C4-2B (cell line): Measurements from ENCODE around the gene NECAB2.

Experiments
- H3K27ac ChIP-seq: fragments of 450-650 bp; 2 replicates; pipeline ENCODE4 v1.5.1; 2017
- CTCF ChIP-seq: fragments of 450-650 bp; conservative IDR thresholded peaks from 2 replicates; pipeline ENCODE4 v1.5.1; 2017; ENCODE audit warnings: mild to moderate bottlenecking
- ZFX ChIP-seq: fragments of 450-650 bp; IDR thresholded peaks from 2 replicates; pipeline ENCODE4 v1.6.1; 2017

Gene NECAB2

DNA sequence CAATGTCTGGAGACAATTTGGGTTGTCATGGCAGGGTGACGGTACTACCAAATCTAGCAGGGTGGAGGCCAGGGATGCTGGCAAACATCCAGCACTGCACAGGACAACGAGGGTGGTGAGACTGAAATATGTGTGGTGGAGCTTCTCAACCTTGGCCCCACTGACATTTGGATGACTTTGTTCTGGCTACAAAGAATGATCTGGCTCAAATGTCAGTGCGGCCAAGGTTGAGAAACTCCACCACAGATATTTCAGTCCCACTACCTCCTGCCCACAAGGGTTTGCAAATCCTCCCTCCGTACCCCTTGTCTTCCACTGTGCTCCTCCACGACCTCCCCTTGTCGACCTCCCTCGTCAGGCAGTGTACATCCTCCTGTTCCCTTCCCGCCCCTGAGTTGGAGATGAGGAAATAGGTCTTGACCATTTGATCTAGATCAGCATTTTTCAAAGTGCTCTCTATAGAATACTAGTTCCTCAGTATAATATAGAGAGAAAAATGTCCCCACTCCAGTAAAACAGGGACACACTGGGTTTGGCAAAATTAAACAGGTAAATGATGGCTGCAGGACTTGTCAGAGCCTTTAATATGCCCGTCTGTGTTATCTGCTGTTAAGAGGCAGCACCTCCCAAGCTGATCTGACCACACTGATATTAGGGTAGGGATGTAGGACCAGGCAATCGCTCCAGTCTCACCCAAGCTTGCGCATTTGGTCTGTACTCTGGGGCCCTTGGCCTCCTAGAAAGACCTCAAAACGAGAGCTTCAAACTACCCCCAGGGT is 8.2 kb upstream of the NECAB2 start:
- TF ChIP-seq ZFX, result no peak
- no peak for TF ChIP-seq CTCF
- H3K27ac ChIP-seq, result no peak overlapping the region

- TF ChIP-seq ZFX, result no peak
- TF ChIP-seq CTCF, result no peak
- H3K27ac ChIP-seq, result no peak overlapping the region
These were observed 7.4 kb upstream of the NECAB2 start for GRCh38 chr16:83960521-83961249.

- no peak overlapping the region for H3K27ac ChIP-seq
- TF ChIP-seq CTCF (no peak), ZFX (no peak)
These were observed 6.5 kb upstream of the NECAB2 start for GRCh38 chr16:83961591-83961990.

DNA sequence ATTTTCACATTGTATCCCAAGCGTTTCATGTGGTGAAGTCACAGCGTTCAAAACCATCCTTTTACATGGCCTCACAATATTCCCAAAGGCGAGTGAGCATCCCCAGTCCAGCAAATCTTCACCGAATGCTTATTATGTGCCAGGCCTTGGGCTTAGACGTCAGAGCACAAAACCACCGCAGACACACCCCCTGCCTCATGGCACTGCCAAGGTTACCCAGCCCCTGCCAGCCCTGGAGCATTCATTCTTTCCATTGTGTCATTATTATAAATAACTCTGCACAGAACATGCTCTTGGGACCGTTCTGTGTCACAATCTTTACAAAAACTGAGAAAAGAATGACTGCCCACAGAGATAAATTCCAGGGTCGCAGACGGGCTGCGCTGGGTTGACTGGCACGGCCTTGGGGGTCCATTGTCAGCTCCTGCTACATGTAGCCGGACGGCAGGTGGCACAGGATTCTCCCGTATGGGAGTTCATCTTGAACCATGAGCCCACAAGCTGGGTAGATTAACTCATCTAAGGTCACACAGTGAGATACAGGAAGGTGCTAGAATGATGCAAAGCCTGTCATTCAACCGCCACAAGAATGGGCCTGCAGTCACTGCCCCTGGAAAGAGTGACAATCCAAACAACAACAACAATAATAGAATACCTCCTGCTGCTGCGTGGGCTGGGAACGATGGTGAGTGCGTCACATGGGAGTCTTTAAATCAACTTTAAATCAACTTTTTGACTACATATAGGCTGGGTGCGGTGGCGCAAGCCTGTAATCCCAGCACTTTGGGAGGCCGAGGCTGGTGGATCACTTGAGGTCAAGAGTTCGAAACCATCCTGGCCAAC is 4.5 kb upstream of the NECAB2 start:
- no peak overlapping the region for H3K27ac ChIP-seq
- no peak for TF ChIP-seq ZFX
- no peak for TF ChIP-seq CTCF

DNA sequence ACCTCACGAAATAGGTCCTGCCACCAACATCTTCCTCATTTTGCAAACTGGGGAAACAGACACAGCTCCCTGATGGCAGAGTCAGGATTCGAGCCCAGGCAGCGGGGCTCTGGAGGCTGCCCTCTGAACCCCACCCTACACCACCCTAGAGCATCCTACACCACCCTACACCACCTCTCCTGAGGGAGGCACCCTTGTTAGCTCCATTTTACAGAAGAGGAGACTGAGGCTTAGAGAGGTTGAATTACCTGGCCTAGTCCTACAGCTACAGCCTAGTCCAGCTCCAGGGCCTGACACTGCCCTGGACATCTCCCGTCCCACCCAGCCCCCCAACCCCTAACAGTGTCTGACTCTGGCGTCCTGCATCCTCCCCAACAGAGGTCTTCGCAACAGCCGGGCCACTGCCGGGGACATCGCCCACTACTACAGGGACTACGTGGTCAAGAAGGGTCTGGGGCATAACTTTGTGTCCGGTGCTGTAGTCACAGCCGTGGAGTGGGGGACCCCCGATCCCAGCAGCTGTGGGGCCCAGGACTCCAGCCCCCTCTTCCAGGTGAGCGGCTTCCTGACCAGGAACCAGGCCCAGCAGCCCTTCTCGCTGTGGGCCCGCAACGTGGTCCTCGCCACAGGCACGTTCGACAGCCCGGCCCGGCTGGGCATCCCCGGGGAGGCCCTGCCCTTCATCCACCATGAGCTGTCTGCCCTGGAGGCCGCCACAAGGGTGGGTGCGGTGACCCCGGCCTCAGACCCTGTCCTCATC is 3.2 kb upstream of the NECAB2 start:
- H3K27ac ChIP-seq, result no peak overlapping the region
- TF ChIP-seq CTCF (no peak), ZFX (no peak)

DNA sequence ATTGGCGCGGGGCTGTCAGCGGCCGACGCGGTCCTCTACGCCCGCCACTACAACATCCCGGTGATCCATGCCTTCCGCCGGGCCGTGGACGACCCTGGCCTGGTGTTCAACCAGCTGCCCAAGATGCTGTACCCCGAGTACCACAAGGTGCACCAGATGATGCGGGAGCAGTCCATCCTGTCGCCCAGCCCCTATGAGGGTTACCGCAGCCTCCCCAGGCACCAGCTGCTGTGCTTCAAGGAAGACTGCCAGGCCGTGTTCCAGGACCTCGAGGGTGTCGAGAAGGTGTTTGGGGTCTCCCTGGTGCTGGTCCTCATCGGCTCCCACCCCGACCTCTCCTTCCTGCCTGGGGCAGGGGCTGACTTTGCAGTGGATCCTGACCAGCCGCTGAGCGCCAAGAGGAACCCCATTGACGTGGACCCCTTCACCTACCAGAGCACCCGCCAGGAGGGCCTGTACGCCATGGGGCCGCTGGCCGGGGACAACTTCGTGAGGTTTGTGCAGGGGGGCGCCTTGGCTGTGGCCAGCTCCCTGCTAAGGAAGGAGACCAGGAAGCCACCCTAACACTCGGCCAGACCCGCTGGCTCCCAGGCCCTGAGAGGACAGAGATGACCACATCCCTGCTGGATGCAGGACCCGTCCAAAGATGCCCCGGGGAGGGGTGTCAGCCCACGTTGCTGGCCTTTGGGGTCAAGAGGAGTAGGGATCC is 2.4 kb upstream of the NECAB2 start:
- H3K27ac ChIP-seq, result no peak overlapping the region
- no peak for TF ChIP-seq ZFX
- no peak for TF ChIP-seq CTCF
